22Rv1 (cell line): ENCODE results near the gene SVIL.

Source experiments
- CTCF ChIP-seq: fragments of 450-650 bp; IDR thresholded peaks from 2 replicates; pipeline ENCODE4 v1.5.1; 2017; ENCODE audit warnings: mild to moderate bottlenecking
- ZFX ChIP-seq: fragments of 450-650 bp; IDR thresholded peaks from 2 replicates; pipeline ENCODE4 v1.6.1; 2017; ENCODE audit warnings: antibody characterized with exemption, borderline replicate concordance

- TF ChIP-seq CTCF: no peak
- no peak for TF ChIP-seq ZFX
These were observed 92.0 kb downstream of the SVIL start for GRCh38 chr10:29542723-29543122.
